ENCODE measurements around the gene DYNC1I1.

DYNC1I1 gene

DNA sequence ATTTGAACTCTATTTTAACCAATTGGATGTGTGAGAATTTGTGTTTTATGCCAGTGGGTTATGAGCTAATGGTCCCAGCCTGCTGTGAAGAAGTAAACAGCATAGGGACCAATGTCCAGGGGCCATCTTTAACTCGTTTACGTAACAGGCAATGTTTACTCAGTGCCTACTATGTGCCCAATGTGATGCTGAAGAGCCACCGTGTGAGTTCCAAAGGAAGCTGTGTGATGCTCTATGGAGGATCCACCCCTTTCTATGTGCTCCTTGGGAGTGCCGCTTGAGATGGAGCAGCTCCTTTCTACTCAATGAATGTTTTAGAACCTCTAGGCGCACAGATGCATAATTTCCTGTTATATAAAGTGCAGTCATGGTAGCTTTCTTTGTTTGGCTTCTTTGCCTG is 21.3 kb downstream of the DYNC1I1 start:
- DNase-seq (ENCODE audit: low read depth) = no peak

DNA sequence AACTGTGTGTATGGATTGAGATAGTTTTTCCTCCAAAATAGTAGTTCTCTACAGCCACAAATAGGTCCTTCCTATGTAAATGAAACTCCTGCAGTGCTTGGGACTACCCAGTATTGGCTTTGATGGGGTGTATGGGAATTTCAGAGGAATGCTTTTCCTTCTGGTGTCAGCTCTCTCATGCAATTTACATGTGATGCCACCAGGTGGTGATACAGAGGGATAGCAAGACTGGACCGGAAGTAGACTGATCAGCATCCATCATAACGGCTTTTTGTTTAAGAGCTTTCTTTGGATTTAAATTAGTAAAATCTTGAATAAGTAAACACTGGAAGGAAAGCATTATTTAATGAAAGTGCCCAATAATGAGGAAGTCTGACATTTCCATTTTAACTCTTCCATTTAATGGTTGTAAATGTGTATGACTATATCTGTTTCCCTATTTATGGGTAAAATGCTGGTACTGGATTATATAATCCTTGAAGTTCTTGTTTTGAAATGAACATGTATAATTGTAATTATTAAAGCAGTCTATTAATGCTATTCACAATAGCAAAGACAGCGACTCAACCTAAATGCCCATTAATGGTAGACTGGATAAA is 22.7 kb downstream of the DYNC1I1 start:
- no peak for DNase-seq (ENCODE audit: low read depth)

DNA sequence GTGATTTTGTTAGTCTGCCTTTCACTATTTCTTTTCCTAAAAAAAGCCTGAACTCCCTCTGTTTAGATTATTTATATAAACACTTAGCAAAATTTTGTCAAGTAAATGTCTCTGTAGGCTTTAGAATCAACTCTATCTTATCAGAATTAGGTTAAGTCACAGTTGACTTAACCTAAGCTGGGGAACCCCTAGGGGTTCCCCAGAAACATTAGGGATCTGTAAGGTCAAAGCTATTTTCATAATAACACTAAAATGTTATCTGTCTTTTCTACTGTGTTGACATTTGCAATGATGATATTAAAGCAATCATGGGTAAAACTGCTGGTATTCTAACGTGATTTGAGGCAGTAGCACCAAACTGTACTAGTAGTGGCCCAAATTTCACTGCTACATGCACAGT is 24.3 kb downstream of the DYNC1I1 start:
- DNase-seq (ENCODE audit: low read depth) = no peak

DNA sequence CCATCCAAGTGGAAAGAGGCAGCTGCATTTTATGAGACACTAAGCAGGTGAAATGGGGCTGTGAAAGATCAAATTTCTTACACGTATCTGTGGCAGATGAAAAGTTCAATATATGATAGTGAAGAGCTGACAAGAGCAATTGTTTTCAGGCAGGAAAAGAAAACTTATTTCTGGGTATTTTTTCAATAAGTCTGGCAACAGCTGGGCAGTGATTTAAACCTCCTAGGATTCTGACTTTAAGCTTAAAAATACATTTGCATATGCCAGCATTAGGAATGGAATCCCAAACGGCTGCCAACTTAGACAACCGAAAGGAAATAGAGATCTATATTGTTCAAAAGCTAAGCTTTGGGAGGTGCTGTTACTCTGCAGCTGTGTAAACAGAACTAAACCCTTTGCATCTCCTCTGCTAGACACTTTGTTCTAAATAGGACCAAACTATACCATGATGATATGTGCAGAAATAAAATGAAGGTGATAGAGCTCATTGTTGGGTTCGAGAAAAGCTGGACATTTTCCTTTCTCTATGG is 26.1 kb downstream of the DYNC1I1 start:
- DNase-seq (ENCODE audit: low read depth) = no peak

DNA sequence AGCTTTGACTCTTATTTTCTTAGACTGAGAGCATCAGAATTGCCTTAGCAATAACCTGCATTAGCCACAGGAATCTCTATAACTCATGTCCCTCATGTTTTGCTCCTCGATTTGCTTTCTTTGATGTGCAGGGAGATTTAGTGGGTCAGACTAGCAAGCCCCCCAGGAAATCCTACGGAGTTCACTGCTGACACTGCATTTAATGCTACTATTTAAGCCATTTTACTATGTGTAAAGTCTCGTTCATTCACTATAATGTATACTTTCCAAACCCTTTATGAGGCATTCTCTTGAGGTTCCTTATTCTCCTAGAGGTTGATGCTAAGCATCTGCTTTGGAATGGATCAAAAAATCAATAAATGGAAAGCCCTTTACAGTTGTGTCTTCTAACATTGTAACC is 28.4 kb downstream of the DYNC1I1 start:
- DNase-seq (ENCODE audit: low read depth) = no peak

DNA sequence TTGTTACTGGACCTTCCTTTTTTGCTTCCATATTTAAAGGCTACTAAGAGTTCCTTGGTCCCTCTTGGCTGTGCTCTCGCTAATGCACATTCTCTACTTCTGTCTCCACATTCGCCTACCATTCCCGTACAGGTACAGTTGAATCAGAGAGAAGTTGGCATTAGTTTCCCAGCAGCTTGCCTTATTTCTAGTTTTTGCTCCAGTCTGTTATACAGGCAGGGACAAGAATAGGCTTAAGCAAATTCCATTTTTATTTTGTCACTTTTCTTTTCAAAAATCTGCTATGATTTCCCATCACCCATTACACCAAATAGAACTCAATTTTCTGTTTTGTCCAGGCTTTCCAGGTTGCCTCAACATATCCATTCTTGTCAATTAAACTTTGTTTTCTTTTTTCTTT is 29.9 kb downstream of the DYNC1I1 start:
- DNase-seq (ENCODE audit: low read depth) = no peak

DNA sequence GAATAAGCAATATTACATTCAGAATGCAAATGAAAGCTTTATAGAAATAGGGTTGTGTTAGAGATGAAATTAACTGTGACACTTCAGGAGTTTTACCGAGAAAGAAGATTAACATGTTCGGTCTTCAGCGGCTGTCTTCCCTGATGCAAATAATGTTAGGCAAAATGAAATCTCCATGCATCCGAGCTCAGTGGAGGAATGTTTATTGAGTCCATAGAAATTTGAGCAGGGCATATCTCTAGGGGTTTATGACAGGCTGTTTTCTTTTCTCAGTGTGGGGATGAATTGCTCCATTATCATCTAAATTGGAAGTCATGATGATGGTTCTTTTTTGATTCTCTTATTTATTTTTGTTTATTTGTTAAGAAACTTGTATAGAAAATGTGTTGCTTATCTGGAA is 31.7 kb downstream of the DYNC1I1 start:
- no peak for DNase-seq (ENCODE audit: low read depth)

DNA sequence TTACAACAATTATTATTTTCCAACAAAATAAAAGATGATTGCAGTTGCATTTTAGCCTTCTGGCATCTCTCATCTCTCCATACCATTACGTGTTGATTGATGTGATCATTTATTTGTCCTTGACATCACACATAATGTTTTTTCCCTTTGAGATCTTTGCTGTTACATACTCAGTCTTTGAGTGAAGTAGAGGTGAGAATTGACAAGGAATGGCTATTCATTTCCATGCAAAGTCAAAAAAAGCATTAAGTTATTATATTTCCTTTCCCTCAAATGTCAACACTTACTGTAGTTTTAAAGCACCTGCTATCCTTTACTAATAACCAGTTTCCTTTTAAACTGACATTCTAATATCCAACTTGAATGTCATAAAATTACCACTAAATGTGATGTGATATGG is 33.6 kb downstream of the DYNC1I1 start:
- DNase-seq (ENCODE audit: low read depth) = no peak

DNA sequence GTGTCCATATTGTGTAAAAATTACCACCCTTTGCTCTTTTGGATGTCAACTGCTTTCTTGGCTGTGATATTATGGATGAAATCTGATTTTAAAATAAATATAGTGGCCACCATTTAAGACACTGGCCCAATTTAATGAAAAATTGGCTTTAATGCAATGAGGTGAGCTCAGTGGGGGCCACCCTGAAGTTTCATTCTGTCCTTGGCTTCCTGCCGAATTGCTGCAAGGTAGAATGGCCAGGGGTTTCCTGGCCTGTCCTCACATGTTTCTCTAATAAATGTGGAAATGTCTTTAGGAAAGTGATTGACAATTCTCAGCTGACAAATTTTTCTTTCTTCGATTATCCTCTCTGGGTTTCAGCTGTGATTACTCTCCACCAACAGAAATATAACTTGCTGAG is 36.0 kb downstream of the DYNC1I1 start:
- no peak for DNase-seq (ENCODE audit: low read depth)

DNA sequence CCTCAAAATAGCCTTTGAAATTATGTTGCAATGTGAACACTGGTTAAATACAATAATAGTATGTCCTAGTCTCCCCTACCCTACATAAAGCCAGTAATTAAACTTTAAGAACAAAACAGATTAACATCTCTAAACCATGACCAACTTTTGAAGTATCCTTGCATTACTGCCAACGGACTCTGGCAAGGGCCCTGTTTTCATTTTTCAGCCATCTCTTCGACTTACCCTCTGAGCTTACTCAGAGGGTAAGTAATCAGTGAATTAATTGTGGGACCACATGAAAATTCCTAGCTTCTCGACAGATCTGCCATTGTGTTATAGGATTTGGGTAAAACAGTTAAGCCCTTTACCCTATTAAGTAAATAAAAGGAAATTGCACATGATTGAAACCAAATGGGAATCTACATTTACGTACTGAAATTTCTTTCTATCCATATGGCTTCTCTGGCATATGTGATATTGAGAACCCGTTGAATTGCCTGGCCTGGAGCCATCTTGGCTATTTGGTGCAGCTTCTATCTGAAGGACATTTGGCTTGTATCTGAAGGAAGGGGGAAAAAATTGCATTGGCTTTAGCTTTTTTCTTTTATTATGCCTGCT is 39.6 kb downstream of the DYNC1I1 start:
- no peak for DNase-seq (ENCODE audit: low read depth)

DNA sequence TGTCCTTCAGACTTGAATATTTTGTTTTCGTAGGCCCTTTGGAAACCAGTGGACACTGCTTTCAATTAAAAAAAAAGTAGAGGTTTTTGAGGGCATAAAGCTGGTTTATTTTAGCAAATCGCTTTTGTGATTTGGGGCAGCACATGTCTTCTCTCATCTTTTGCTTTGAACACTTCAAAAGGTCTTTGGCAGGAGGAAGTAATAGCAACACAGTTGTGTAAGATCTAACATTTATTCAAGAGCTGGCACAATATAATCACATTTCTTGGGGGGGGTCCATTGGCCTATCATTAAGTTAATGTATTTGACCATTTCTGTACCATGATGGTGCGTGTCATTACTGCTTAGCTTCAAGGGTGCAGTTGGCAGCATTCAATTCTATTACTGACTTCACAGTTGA is 42.4 kb downstream of the DYNC1I1 start:
- DNase-seq (ENCODE audit: low read depth) = no peak

DNA sequence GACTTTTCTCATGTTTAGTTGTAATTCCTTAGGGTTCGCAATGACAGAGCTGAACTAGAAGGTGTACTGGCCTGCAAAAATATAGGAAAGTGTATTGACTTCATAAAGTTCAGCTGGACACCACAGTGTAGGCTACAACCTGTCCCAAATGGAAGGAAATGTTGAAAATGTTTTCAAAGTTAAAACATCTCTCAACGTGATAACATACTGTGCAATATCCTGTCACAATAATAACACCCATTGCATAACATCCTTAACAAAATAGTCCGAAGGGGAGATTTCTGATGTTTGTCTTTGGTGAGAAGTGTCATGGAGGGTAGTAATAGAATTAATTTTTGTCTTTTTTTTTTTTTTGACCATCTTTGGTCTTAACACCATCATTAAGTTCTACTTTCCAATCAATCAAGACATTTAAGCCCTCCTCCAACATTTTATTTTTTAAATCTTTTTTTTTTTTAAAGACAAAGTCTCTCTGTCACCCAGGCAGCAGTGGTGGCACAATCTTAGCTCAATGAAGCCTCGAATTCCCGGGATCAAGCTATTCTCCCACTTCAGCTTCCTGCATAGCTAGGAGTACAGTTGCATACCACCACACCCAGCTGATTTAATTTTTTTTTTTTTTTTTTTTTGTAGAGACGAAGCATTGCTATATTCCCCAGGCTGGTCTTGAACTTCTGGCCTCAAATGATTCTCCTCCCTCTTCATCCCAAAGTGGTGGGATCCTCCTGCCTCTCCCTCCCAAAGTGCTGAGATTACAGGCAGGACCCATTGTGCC is 45.7 kb downstream of the DYNC1I1 start:
- DNase-seq (ENCODE audit: low read depth) = no peak

DNA sequence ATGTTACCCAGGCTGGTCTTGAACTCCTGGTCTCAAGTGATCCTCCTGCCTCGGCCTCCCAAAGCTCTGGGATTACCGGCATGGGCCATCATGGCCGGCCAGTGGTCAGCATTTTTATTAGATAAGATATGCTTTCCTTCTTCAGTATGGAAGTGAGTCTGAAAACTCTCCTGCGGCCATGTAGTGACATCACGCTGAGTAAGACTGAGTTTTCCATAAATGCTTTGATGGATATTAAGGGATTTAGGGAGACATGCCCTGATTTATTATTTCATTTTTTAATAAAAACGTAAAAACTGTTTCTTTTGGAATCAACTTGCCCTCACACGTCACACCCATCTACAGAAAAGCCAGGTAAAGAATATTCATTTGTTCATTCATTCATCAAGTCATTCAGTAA is 48.4 kb downstream of the DYNC1I1 start:
- DNase-seq (ENCODE audit: low read depth) = no peak

DNA sequence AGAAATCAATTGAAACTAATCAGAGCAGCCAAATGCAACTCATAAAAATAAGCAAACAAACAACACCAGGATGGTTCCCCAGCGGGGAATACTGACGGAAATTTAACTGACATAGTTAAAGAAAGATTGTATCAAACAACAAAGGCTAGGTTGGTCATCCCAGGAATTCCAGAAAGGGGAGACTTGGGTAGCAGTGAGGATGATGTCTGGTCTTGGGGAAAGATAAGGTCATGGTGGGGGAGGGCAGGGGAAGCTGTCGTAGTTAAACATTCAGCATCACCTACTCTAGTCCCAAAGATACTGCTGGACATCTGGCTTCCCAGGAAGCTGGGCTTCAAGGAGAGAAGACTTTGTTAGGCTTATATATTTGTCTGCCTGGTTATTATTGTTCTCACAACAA is 50.4 kb downstream of the DYNC1I1 start:
- no peak for DNase-seq (ENCODE audit: low read depth)

DNA sequence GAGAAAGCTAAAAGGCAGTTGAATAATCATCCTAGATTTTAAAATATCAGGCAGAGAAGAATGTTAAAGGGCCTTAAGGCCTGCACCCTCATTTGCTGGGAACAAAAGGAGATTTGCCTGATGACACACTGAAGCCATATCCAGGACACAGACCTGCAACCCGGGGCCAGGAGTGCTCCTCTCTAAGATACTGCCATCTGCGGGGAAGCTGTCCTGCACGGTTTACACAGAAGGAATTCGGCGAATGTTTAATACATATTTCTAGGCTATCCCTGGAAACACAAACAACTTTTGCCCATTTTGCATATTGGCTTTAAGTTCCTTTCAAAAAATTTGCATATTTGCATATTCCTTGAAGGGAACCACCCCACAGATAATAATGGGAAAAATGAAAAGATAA is 52.3 kb downstream of the DYNC1I1 start:
- DNase-seq (ENCODE audit: low read depth) = no peak

DNA sequence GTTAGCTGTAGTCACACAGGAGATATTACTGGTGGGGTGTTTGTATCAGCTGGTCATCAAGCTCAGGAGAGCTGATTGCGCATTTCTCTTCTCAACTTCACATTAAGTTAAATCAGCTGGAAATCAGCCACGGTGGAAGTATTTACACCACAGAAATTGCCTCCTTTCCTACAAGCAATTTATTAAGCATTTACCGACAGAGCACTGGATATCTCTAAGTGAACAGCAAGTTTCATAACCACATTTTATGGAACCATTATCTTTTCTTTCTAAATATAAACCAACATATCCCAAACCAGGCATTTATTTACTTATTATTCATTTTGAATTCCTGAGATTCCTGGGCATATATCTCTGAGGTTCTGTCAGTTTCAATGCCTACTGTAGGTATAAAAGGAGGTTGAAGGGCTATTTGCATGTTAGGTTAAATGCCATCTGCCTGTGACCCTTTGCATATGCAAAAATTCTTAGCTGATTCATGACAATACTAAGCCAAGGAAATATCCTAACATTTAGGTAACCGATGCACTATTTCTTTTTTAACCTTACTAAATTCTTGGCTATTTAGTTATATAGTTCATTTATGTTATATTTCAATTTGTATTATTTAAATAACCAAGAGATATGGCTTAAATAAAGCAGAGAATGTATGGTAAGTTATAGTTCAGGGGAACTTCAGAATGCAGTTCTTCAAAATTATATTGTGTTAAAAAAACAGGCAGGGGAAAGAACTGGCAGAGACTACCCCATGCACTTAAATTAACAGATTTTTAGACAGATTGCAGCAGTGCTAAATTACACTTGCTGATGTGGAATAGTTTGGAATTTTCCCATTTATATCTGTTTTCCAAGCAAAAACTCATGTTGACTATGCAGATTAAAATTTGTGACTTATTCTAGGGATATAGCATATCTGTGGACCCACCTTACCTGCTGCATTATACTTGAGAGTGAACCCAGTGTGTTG is 56.8 kb downstream of the DYNC1I1 start:
- no peak for DNase-seq (ENCODE audit: low read depth)

DNA sequence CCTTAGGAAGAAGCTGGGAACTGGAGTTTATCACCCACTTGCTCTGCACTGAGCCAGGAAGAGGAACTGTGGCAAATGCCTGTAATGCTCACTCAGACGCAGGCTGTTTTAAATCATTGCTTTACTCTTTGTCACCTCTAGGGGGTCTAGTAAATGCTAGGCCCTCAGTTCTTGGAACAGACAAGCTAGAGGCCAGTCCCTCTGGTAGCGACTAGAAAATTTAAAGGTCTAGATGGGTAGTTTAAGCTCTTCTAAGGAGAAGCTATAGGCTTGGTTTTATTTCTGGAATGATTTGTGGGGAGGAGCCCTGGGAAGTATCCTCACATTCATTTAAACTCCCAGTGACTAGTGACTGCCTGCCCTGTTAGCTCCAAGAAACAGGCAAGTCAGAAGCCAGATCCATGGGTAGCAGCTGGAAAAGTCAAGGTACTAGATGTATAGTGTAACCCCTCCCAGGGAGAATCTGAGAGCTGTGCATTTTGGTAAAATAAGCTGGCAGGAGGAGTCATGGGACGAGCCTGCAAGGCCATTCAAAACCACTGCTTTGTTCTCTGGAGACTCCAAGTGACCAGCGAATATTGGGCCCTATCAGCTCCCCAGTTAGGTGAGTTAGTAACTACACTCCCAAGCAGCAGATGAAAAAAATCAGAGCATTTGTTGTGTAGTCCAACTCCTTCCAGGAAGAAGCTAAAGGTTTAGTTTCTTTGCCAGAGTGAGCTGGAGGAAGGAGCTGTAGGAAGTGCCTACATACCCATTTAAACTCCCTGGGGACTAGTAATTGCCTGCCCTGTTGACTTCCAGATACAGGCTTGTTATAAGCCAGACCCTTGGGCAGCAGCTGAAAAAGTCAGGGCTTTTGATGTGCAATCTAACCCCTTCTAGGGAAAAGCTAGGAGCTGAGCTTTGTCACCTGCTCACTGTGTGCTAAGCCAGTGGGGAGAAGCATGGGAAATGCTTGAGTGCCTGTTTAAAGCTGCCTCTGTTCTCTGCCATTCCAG is 68.9 kb downstream of the DYNC1I1 start:
- DNase-seq (ENCODE audit: low read depth) = no peak

DNA sequence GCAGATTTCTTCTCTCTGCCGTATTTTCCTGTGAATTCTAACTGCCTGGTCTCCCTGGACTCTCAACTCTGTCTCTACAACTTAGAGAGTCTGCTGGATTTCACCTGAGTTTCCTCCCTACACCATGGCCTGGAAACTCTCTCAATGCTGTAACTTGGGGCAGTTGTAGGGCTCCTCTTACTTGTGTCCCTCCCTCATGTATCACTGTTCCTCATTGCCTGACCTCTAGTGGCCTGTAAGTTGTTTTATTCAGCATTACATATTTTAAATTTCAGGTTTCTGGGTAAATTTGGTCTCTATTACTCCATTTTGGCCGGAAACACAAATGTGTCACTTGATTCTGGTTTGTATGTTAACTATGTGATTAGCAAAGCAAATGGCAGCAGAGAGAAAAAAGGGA is 70.9 kb downstream of the DYNC1I1 start:
- no peak for DNase-seq (ENCODE audit: low read depth)

DNA sequence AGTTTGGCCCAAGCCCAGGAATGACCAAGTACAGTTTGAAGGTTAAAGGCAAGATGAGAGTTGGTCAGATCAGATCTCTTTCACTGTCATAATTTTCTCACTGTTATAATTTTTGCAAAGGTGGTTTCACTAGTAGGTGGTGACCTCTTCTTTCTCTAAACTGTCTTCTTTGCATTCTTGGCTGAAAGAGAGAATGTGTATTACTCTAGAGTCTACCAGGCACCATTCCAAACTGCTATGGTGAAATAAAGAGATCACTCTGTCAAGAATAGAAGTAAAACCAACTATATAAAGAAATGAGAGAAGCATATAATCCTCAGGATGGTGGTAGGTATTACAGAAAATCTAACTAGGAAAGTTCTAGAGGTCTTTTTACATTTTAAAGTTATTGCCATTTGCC is 72.7 kb downstream of the DYNC1I1 start:
- no peak for DNase-seq (ENCODE audit: low read depth)

DNA sequence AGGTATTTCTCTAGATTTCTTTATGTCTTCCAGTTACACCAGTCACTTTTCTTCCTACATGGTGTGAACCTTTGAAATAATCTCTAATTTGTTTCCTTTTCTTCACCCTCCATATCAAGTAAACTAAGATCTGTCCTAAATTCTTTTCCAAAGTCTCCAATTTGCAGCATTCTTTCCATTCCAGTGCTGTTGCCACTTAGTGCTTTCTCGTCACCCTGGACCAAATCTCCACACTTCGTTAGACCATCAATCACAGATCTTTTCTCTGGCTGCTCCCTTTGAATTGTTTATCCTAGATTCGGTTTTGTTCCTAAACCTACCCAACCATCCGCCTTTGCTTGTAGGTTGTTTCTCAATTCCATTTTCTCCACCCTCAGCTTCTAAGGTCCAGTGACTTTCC is 74.7 kb downstream of the DYNC1I1 start:
- no peak for DNase-seq (ENCODE audit: low read depth)

DNA sequence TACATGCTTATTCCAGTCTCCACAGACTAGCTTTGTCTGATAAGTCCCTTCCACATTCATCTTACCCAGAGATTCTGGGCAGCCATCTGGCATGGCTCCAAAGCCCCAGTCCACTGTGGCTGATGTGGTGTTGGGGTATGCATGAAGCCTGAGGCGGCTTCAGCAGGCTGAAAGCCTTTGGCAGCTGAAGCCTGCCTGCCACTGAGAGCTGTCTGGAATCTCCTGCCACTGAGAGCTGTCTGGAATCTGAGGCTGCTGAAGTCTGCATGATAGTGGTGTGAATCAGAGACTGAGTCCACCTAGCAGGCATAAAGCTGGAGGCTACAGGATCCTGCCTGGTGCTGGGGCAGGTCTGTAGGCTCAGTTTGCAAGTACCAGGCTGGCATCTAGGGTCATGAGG is 87.1 kb downstream of the DYNC1I1 start:
- DNase-seq (ENCODE audit: low read depth) = no peak
